ENCODE measurements around the gene PRR23E. TPM values are rescaled to one million over a fixed set of nuclear protein-coding genes. Genes with fewer than 3 reads are reported as not detected.

PRR23E gene
- total RNA-seq, 3 donors from 2014 or later = not detected

DNA sequence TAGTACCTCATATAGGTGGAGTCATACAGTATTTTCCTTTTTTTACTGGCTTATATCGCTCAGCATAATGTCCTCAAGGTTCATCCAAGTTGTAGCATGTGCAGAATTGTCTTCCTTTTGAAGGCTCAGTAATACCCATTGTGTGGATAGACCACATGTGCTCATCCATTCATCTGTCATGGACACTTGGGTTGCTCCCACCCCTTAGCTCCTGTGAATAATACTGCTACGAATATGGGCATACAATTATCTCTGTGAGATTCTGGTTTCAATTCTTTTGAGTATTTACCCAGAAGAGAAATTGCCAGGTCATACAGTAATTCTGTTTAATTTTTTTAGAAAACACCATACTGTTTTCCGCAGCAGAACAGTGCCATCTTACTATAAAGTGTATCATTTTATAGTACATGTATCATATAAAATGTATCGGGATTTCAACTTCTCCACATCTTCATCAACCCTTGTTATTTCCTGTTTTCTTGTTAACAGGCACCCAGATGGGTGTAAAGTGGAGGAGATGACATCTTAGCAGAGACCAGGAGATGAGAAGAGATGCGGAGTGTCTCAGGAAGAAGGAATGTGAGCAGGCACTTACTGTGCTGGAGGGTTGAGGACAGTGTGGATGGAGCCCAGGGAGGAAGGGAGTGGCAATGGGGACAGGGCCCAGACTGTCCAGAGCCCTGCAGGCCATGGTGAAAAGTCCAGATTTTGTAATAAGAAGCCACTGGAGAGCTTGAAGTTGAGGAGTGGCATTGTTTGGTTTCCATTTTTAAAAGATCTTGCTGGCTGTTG lies 27.0 kb upstream of the PRR23E start:
- no peak for TF ChIP-seq POLR2A (IDR thresholded peaks at IDR 0.05)
- TF ChIP-seq, protein P1, sequence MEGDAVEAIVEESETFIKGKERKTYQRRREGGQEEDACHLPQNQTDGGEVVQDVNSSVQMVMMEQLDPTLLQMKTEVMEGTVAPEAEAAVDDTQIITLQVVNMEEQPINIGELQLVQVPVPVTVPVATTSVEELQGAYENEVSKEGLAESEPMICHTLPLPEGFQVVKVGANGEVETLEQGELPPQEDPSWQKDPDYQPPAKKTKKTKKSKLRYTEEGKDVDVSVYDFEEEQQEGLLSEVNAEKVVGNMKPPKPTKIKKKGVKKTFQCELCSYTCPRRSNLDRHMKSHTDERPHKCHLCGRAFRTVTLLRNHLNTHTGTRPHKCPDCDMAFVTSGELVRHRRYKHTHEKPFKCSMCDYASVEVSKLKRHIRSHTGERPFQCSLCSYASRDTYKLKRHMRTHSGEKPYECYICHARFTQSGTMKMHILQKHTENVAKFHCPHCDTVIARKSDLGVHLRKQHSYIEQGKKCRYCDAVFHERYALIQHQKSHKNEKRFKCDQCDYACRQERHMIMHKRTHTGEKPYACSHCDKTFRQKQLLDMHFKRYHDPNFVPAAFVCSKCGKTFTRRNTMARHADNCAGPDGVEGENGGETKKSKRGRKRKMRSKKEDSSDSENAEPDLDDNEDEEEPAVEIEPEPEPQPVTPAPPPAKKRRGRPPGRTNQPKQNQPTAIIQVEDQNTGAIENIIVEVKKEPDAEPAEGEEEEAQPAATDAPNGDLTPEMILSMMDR (IDR thresholded peaks at IDR 0.05) = no peak
- no peak for TF ChIP-seq POLR2AphosphoS5 (IDR thresholded peaks at IDR 0.05)
- no peak overlapping the region for H3K27ac ChIP-seq
- intact Hi-C loops (cut with DNase I; ENCODE audit: low total_unique reads) = no loop called here
- H3K4me1 ChIP-seq = no peaks in the 10 kb centered on the region
- H3K27me3 ChIP-seq = peaks cover 0 to 2% of the 10 kb centered on the region in 2 donors
- DNase-seq (ENCODE audit: low spot score in 2 of 2) = no peak
- H3K4me3 ChIP-seq = no peak overlapping the region
- no peaks in the 10 kb centered on the region for H3K9me3 ChIP-seq
- H3K36me3 ChIP-seq = no peaks in the 10 kb centered on the region

DNA sequence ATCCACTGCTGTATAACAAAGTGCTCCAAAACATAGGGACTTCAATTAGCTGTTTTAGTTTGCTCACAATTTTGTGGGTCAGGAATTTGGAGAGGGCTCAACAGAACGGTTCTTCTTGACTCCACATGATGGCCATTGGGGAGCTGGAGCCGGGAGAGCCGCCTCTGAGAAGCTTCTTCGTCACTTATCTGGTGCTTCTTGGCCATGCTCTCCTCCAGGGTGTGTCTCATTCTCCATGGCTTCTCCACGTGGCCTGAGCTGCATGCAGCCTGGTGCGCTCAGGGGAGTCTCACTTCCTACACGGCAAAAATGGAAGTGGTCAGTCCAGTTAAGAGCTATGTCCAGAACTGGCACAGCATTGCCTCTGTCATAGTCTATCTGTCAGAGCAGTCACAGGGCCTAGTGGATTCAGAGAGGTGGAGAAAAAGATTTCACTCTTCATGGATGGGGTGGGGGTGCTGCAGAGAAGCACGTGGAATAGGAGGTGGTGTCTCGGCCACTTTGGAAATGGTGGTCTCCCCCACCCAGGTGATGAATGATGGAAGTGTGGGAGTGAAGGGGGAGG lies 26.3 kb upstream of the PRR23E start:
- TF ChIP-seq POLR2A (IDR thresholded peaks at IDR 0.05) = no peak
- no peak for TF ChIP-seq POLR2AphosphoS5 (IDR thresholded peaks at IDR 0.05)
- TF ChIP-seq, protein P1 (IDR thresholded peaks at IDR 0.05) = no peak
- Histone ChIP-seq H3K9me3 (no peaks in the 10 kb centered on the region), H3K27me3 (peaks cover 0 to 3% of the 10 kb centered on the region in 2 donors), H3K27ac (no peak overlapping the region), H3K36me3 (no peaks in the 10 kb centered on the region), H3K4me1 (no peaks in the 10 kb centered on the region), H3K4me3 (no peak overlapping the region)
- no peak for DNase-seq (ENCODE audit: low spot score in 2 of 2)
- intact Hi-C loops (cut with DNase I; ENCODE audit: low total_unique reads) = no loop called here

DNA sequence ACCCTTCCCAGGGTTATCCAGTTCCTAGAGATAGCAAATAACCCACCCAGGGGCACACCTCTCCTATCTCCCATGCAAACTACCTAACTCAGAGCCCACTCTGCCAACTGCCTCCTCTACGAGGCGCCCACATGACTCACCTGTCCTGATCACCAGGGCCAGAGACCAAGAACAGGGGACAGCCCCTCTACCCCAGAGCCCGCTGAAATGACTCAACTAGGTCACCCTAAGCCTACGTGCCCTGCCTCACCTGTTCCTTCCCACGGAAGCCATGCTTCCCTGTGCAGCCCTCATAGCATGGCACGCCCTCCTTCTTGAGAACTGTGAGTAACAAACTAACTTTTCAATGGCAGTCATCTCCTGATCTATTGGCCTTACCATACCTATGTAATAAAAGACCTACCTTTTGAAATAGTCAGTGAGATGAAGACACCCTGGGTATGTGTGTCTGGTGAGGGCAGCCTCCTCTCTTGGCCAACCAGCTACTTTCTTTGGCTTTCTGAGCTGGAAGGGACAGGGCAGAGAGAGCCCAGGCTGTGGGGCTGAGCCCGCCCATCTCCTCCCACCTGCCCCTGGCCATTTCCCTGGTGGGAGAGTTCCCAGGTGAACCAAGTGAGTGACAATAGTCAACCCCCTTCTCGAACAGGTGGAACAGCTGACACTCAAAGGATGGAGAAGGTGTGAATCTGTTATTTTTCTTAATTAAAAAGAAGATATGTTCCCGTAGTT lies 25.5 kb upstream of the PRR23E start:
- DNase-seq (ENCODE audit: low spot score in 2 of 2) = no peak
- no peaks in the 10 kb centered on the region for H3K36me3 ChIP-seq
- intact Hi-C loops (cut with DNase I; ENCODE audit: low total_unique reads) = no loop called here
- H3K4me1 ChIP-seq = no peaks in the 10 kb centered on the region
- peaks cover 0 to 3% of the 10 kb centered on the region in 2 donors for H3K27me3 ChIP-seq
- TF ChIP-seq POLR2A (IDR thresholded peaks at IDR 0.05) (no peak), POLR2AphosphoS5 (IDR thresholded peaks at IDR 0.05) (no peak)
- TF ChIP-seq, protein P1 (IDR thresholded peaks at IDR 0.05) = no peak
- H3K4me3 ChIP-seq = no peak overlapping the region
- no peak overlapping the region for H3K27ac ChIP-seq
- no peaks in the 10 kb centered on the region for H3K9me3 ChIP-seq

DNA sequence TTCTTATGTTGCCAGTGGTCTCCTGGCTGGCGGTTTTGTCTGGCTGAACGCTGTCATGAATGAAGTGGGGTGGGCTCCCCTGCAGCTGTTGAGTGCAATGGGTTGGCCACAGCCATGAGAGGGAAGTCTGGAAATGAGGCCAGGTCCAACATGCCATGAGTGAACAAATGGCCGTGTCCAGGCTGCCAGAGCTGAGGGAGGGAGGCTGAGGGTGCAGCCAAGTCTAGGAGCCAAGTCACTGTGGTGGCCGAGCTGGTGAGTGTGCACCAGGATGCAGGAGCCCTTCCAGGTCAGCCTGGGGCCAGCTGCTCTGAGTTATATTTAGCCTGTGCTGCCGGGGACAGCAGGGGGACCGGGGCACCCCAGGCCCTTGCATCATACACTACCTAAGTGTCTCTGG lies 24.7 kb upstream of the PRR23E start:
- H3K4me3 ChIP-seq = no peak overlapping the region
- no peak for DNase-seq (ENCODE audit: low spot score in 2 of 2)
- no peaks in the 10 kb centered on the region for H3K9me3 ChIP-seq
- intact Hi-C loops (cut with DNase I; ENCODE audit: low total_unique reads) = no loop called here
- H3K27ac ChIP-seq = no peak overlapping the region
- no peaks in the 10 kb centered on the region for H3K4me1 ChIP-seq
- no peaks in the 10 kb centered on the region for H3K36me3 ChIP-seq
- TF ChIP-seq, protein P1 (IDR thresholded peaks at IDR 0.05) = no peak
- no peak for TF ChIP-seq POLR2AphosphoS5 (IDR thresholded peaks at IDR 0.05)
- H3K27me3 ChIP-seq = peaks cover 0 to 3% of the 10 kb centered on the region in 2 donors

DNA sequence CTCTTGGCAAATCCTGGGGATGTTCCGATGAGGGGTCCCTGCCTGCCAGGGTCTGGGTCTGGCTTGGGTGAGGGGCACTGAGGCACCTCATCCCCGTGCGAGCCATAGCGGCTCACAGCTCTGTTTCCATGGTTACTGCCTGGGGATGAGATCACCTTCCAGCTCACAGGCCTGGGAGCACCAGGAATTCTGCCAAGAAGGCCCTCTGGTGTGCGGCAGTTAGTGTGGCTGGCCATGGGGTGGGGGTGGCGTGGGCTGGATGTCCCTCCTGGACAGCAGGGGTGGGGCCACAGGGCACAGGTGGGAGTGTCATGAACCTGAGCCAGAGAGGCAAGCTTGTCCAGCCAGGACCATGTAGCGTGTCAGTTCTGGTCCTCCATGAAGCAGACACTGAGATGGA lies 22.1 kb upstream of the PRR23E start:
- H3K27ac ChIP-seq = no peak overlapping the region
- DNase-seq (ENCODE audit: low spot score in 2 of 2) = peak in 1 of 2 donors; percentile 12
- intact Hi-C loops (cut with DNase I; ENCODE audit: low total_unique reads) = no loop called here
- H3K9me3 ChIP-seq = no peaks in the 10 kb centered on the region
- no peak overlapping the region for H3K4me3 ChIP-seq
- no peaks in the 10 kb centered on the region for H3K36me3 ChIP-seq
- TF ChIP-seq POLR2AphosphoS5 (IDR thresholded peaks at IDR 0.05) (no peak), POLR2A (IDR thresholded peaks at IDR 0.05) (no peak)
- TF ChIP-seq, protein P1 (IDR thresholded peaks at IDR 0.05) = no peak
- H3K27me3 ChIP-seq = peaks cover 0 to 3% of the 10 kb centered on the region in 2 donors
- no peaks in the 10 kb centered on the region for H3K4me1 ChIP-seq
